B cell (primary cell): ENCODE results near the gene ARHGEF37. TPM values are rescaled to one million over a fixed set of nuclear protein-coding genes. Genes with fewer than 3 reads are reported as not detected.

Experiments
- ATAC-seq: fragments of 200-7000 bp; cut with Tn5 transposase; one replicate; pipeline ENCODE4 v1.10.0; 2021; ENCODE audit warnings: low read depth, mild to moderate bottlenecking, moderate number of reproducible peaks, moderate library complexity
- CTCF ChIA-PET: fragments of 350-600 bp; sonication (Branson Sonifier 250); formaldehyde crosslinking; loops from one replicate; lab custom pipeline; 2021; ENCODE audit warnings: antibody characterized with exemption, inconsistent platforms; lab: Charles Lee
- POLR2A ChIA-PET: fragments of 350-600 bp; sonication (Branson Sonifier 250); formaldehyde crosslinking; loops from one replicate; lab custom pipeline; 2021; ENCODE audit warnings: antibody characterized with exemption; lab: Charles Lee
- DNase-seq: peaks from one replicate; pipeline ENCODE4 v3.0.0; 2013
- H2AFZ ChIP-seq: 2 replicates; pipeline ENCODE4 v1.6.1; 2012; ENCODE audit warnings: mild to moderate bottlenecking, low read depth, low read length; ENCODE audit not compliant: insufficient read depth, poor library complexity, severe bottlenecking
- H3K27ac ChIP-seq, 2 donors: 1 replicate in 1 of 2; 2 replicates in 1 of 2; pipeline ENCODE4 v1.5.1; 2012 to 2013; ENCODE audit warnings: low read length in 2 of 2, mild to moderate bottlenecking in 2 of 2, moderate library complexity in 1 of 2
- H3K27me3 ChIP-seq, 4 experiments: fragments of 200-600 bp in 1 of 4; sonication (generic) in 1 of 4; replicated peaks in 1 of 4; 1 replicate in 2 of 4; 2 replicates in 2 of 4; pipeline versions ENCODE4 v1.6.1 to v1.7.0; 2013 to 2016; ENCODE audit warnings: low read length in 3 of 4, mild to moderate bottlenecking in 2 of 4, mixed read lengths in 1 of 4, moderate library complexity in 1 of 4; ENCODE audit not compliant: insufficient read depth in 4 of 4, control insufficient read depth in 3 of 4; ENCODE audit errors: control extremely low read depth in 1 of 4
- H3K36me3 ChIP-seq, 2 experiments: replicated peaks in 1 of 2; 1 replicate in 1 of 2; 2 replicates in 1 of 2; pipeline versions ENCODE4 v1.6.1 to v1.7.1; 2013; ENCODE audit warnings: low read length in 1 of 2; ENCODE audit not compliant: insufficient read depth in 2 of 2, control insufficient read depth in 1 of 2; ENCODE audit errors: control extremely low read depth in 1 of 2, extremely low read depth in 1 of 2
- H3K4me1 ChIP-seq, 2 donors: fragments of 200-600 bp in 1 of 2; sonication (generic) in 1 of 2; 1 replicate in 1 of 2; 2 replicates in 1 of 2; pipeline versions ENCODE4 v1.5.1 to v1.6.1; 2013 to 2017; ENCODE audit warnings: low read length in 2 of 2; ENCODE audit not compliant: control insufficient read depth in 2 of 2, insufficient read depth in 2 of 2
- H3K4me2 ChIP-seq: replicated peaks from 2 replicates; pipeline ENCODE3; 2012; ENCODE audit warnings: mild to moderate bottlenecking, low read depth, low read length; ENCODE audit not compliant: poor library complexity, severe bottlenecking
- H3K4me3 ChIP-seq, 5 experiments: fragments of 200-600 bp in 1 of 5; sonication (generic) in 1 of 5; 1 replicate in 3 of 5; 2 replicates in 2 of 5; pipeline versions ENCODE4 v1.5.1 to v1.7.0; 2011 to 2016; ENCODE audit warnings: low read length in 4 of 5, mild to moderate bottlenecking in 4 of 5, low read depth in 2 of 5, control low read depth in 1 of 5, moderate library complexity in 1 of 5; ENCODE audit not compliant: insufficient read depth in 1 of 5; ENCODE audit errors: control extremely low read depth in 1 of 5, extremely low read depth in 1 of 5
- H3K79me2 ChIP-seq: fragments of 200-600 bp; sonication (generic); one replicate; pipeline ENCODE4 v1.6.0; 2016; ENCODE audit warnings: low read length; ENCODE audit not compliant: control insufficient read depth, insufficient read depth
- H3K9ac ChIP-seq: fragments of 200-600 bp; sonication (generic); 2 replicates; pipeline ENCODE4 v1.6.1; 2017; ENCODE audit warnings: mild to moderate bottlenecking, low read length, moderate library complexity
- H3K9me3 ChIP-seq, 3 donors: one replicate each; pipeline versions ENCODE4 v1.6.1 to v1.7.1; 2013; ENCODE audit warnings: low read length in 2 of 3; ENCODE audit not compliant: control insufficient read depth in 2 of 3, insufficient read depth in 1 of 3; ENCODE audit errors: control extremely low read depth in 1 of 3
- H4K20me1 ChIP-seq: 2 replicates; pipeline ENCODE4 v1.6.0; 2012; ENCODE audit warnings: mild to moderate bottlenecking, low read length; ENCODE audit not compliant: insufficient read depth, control insufficient read depth, poor library complexity, severe bottlenecking
- H3K27ac Mint-ChIP-seq: one replicate; pipeline ENCODE4 v1.8.0; 2021; ENCODE audit warnings: mixed read lengths
- H3K27me3 Mint-ChIP-seq: one replicate; pipeline ENCODE4 v1.8.0; 2021; ENCODE audit warnings: mixed read lengths
- H3K4me1 Mint-ChIP-seq: one replicate; pipeline ENCODE4 v1.8.0; 2021; ENCODE audit warnings: mixed read lengths
- H3K4me3 Mint-ChIP-seq: one replicate; pipeline ENCODE4 v1.8.0; 2021; ENCODE audit warnings: mixed read lengths
- H3K9me3 Mint-ChIP-seq: one replicate; pipeline ENCODE4 v1.8.0; 2022; ENCODE audit warnings: mixed read lengths; ENCODE audit not compliant: insufficient read depth
- EZH2 ChIP-seq: IDR thresholded peaks from 2 replicates; pipeline ENCODE4 v1.6.1; 2012; ENCODE audit warnings: borderline replicate concordance, low read depth, mild to moderate bottlenecking, moderate library complexity, low read length; ENCODE audit not compliant: insufficient read depth, poor library complexity, severe bottlenecking
- WGBS: methylation state at CpG from one replicate; pipeline ENCODE4 v1.1.5; 2013; ENCODE audit warnings: missing lambda C conversion rate; ENCODE audit not compliant: insufficient coverage; 5-methylcytosine and 5-hydroxymethylcytosine counted together
- intact Hi-C: fragments of 100-400 bp; cut with micrococcal nuclease; formaldehyde crosslinking; loops from one replicate; pipeline ENCODE4 v1.10.0; 2022
- polyA plus RNA-seq: library from polyadenylated mRNA; depleted of rRNA; stranded (reverse); fragments of >200 nt; gene quantifications from 2 replicates; pipeline ENCODE4 v1.2.3, GENCODE V29; 2012
- total RNA-seq, 2 donors: library from RNA; stranded (reverse); fragments of 120-200 nt in 1 of 2; gene quantifications; 1 replicate in 1 of 2; 2 replicates in 1 of 2; pipeline versions ENCODE4 v1.2.3 to v1.2.4, GENCODE V29; 2013 to 2022
- TF ChIP-seq, protein P1 (sequence below): fragments of 200-600 bp; IDR thresholded peaks from one replicate; pipeline ENCODE4 v1.8.0; 2022; ENCODE audit warnings: antibody characterized with exemption, mild to moderate bottlenecking

ARHGEF37 gene
- total and polyA plus RNA-seq, 2 donors (not counting 1 experiment from before 2014, with no cell fraction given), result 0.06 to 1.7 TPM

DNA sequence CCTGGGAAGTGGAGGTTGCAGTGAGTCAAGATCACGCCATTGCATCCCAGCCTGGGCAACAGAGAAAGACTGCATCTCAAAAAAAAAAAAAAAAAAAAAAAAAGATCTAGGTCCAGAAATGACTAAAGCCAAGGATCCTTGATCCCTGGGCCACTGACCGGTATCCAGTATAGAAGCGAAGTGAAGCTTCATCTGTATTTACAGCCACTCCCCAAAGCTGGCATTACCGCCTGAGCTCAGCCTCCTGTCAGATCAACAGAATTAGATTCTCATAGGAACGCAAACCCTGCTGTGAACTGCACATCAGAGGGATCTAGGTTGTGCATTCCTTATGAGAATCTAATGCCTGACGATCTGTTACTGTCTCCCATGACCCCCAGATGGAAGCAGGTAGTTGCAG, 39.4 kb upstream of the ARHGEF37 start:
- peaks cover 7 to 9% of the 10 kb centered on the region in 2 donors for H3K4me1 ChIP-seq
- no peak overlapping the region for H3K4me3 ChIP-seq
- H3K79me2 ChIP-seq, result peaks cover 96% of the 10 kb centered on the region
- DNase-seq (no peak), ATAC-seq (no peak)
- H3K27ac ChIP-seq, result no peak overlapping the region
- H3K9ac ChIP-seq, result no peak overlapping the region
- H3K9me3 Mint-ChIP-seq, result no peaks in the 10 kb centered on the region
- TF ChIP-seq, protein P1, sequence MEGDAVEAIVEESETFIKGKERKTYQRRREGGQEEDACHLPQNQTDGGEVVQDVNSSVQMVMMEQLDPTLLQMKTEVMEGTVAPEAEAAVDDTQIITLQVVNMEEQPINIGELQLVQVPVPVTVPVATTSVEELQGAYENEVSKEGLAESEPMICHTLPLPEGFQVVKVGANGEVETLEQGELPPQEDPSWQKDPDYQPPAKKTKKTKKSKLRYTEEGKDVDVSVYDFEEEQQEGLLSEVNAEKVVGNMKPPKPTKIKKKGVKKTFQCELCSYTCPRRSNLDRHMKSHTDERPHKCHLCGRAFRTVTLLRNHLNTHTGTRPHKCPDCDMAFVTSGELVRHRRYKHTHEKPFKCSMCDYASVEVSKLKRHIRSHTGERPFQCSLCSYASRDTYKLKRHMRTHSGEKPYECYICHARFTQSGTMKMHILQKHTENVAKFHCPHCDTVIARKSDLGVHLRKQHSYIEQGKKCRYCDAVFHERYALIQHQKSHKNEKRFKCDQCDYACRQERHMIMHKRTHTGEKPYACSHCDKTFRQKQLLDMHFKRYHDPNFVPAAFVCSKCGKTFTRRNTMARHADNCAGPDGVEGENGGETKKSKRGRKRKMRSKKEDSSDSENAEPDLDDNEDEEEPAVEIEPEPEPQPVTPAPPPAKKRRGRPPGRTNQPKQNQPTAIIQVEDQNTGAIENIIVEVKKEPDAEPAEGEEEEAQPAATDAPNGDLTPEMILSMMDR, result no peak
- no peak for TF ChIP-seq EZH2
- H3K27me3 Mint-ChIP-seq, result no peaks in the 10 kb centered on the region
- H3K9me3 ChIP-seq, result no peaks in the 10 kb centered on the region
- H4K20me1 ChIP-seq, result peaks cover 82% of the 10 kb centered on the region
- H3K4me3 Mint-ChIP-seq, result no peak overlapping the region
- H3K4me2 ChIP-seq, result no peak overlapping the region
- ChIA-PET CTCF (interaction anchor here (0.6 to 1.5 kb wide), 3 partner anchors 9 to 156 kb away, joined by 3 to 4 read pairs (median 3); partner anchors contain the start of gene CSNK1A1), POLR2A (interaction anchor here (0.6 kb wide), 1 partner anchor 154 kb away, joined by 5 read pairs; no protein-coding TSS in a partner anchor)
- H3K27ac Mint-ChIP-seq, result no peak overlapping the region
- no peak overlapping the region for H2AFZ ChIP-seq
- 85% methylated on average over 2 of the region's 6 CpGs for WGBS
- peaks cover 9 to 36% of the 10 kb centered on the region in 2 experiments for H3K36me3 ChIP-seq
- no peaks in the 10 kb centered on the region for H3K27me3 ChIP-seq
- intact Hi-C loops, result loop anchor here (10.0 kb wide), 1 partner anchor 47 kb away; no protein-coding TSS in a partner anchor
- H3K4me1 Mint-ChIP-seq, result peaks cover 40% of the 10 kb centered on the region

DNA sequence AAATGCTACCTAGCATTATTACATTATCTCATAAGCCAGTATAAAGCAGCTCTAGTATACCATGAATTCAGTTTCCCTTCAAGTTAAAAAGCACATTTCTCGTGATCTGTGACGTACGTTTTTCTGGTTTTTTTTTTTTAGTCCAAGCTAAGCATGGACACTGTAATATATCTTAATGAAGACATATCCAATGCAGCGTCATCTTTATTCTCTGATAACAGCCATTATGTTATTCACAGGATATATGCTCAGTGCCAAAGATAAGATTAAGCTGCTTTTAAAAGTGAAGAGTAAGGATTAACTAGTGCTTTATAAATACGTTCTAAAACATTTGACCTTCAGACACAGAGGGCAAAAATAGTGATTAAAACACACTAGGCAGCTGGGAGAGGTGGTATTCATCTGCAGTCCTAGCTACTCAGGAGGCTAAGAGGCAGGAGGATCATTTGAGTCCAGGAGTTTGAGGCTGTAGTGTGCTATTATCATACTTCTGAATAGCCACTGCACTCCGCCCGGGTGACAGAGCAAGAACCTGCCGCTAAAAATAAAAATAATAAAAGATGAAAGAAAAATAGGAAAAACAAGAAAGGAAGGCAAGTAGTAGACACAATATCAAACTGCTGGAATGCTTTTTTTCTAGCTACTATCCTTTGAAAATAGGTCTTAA, 37.8 kb upstream of the ARHGEF37 start:
- H3K9ac ChIP-seq, result no peak overlapping the region
- ChIA-PET CTCF (interaction anchor here (0.6 to 1.3 kb wide), 2 partner anchors 9 to 416 kb away, joined by 3 to 4 read pairs; no protein-coding TSS in a partner anchor), POLR2A (no interaction called here)
- H2AFZ ChIP-seq, result no peak overlapping the region
- H3K27me3 ChIP-seq, result no peaks in the 10 kb centered on the region
- peaks cover 40% of the 10 kb centered on the region for H3K4me1 Mint-ChIP-seq
- H3K9me3 ChIP-seq, result no peaks in the 10 kb centered on the region
- DNase-seq (no peak), ATAC-seq (no peak)
- peaks cover 10 to 12% of the 10 kb centered on the region in 2 donors for H3K4me1 ChIP-seq
- H3K36me3 ChIP-seq, result peaks cover 3 to 41% of the 10 kb centered on the region in 2 experiments
- H3K4me3 Mint-ChIP-seq, result no peak overlapping the region
- H3K27ac Mint-ChIP-seq, result no peak overlapping the region
- no peak overlapping the region for H3K4me3 ChIP-seq
- TF ChIP-seq, protein P1, result no peak
- TF ChIP-seq EZH2, result no peak
- peaks cover 96% of the 10 kb centered on the region for H3K79me2 ChIP-seq
- no peaks in the 10 kb centered on the region for H3K27me3 Mint-ChIP-seq
- no peaks in the 10 kb centered on the region for H3K9me3 Mint-ChIP-seq
- no CpG with 5 or more reads among the region's 8 CpGs for WGBS
- H3K27ac ChIP-seq, result no peak overlapping the region
- intact Hi-C loops, result loop anchor here (10.0 kb wide), 1 partner anchor 49 kb away; no protein-coding TSS in a partner anchor
- peaks cover 79% of the 10 kb centered on the region for H4K20me1 ChIP-seq
- H3K4me2 ChIP-seq, result no peak overlapping the region
